B cell (primary cell): ENCODE data around the gene IL15. TPM values are rescaled to one million over a fixed set of nuclear protein-coding genes. Genes with fewer than 3 reads are reported as not detected.

Experiments
- ATAC-seq: fragments of 200-7000 bp; cut with Tn5 transposase; one replicate; pipeline ENCODE4 v1.10.0; 2021; ENCODE audit warnings: low read depth, mild to moderate bottlenecking, moderate number of reproducible peaks, moderate library complexity
- CTCF ChIA-PET: fragments of 350-600 bp; sonication (Branson Sonifier 250); formaldehyde crosslinking; loops from one replicate; lab custom pipeline; 2021; ENCODE audit warnings: antibody characterized with exemption, inconsistent platforms; lab: Charles Lee
- POLR2A ChIA-PET: fragments of 350-600 bp; sonication (Branson Sonifier 250); formaldehyde crosslinking; loops from one replicate; lab custom pipeline; 2021; ENCODE audit warnings: antibody characterized with exemption; lab: Charles Lee
- DNase-seq: peaks from one replicate; pipeline ENCODE4 v3.0.0; 2013
- H2AFZ ChIP-seq: 2 replicates; pipeline ENCODE4 v1.6.1; 2012; ENCODE audit warnings: mild to moderate bottlenecking, low read depth, low read length; ENCODE audit not compliant: insufficient read depth, poor library complexity, severe bottlenecking
- H3K27ac ChIP-seq, 2 donors: 1 replicate in 1 of 2; 2 replicates in 1 of 2; pipeline ENCODE4 v1.5.1; 2012 to 2013; ENCODE audit warnings: low read length in 2 of 2, mild to moderate bottlenecking in 2 of 2, moderate library complexity in 1 of 2
- H3K27me3 ChIP-seq, 4 experiments: fragments of 200-600 bp in 1 of 4; sonication (generic) in 1 of 4; replicated peaks in 1 of 4; 1 replicate in 2 of 4; 2 replicates in 2 of 4; pipeline versions ENCODE4 v1.6.1 to v1.7.0; 2013 to 2016; ENCODE audit warnings: low read length in 3 of 4, mild to moderate bottlenecking in 2 of 4, mixed read lengths in 1 of 4, moderate library complexity in 1 of 4; ENCODE audit not compliant: insufficient read depth in 4 of 4, control insufficient read depth in 3 of 4; ENCODE audit errors: control extremely low read depth in 1 of 4
- H3K36me3 ChIP-seq, 2 experiments: replicated peaks in 1 of 2; 1 replicate in 1 of 2; 2 replicates in 1 of 2; pipeline versions ENCODE4 v1.6.1 to v1.7.1; 2013; ENCODE audit warnings: low read length in 1 of 2; ENCODE audit not compliant: insufficient read depth in 2 of 2, control insufficient read depth in 1 of 2; ENCODE audit errors: control extremely low read depth in 1 of 2, extremely low read depth in 1 of 2
- H3K4me1 ChIP-seq, 2 donors: fragments of 200-600 bp in 1 of 2; sonication (generic) in 1 of 2; 1 replicate in 1 of 2; 2 replicates in 1 of 2; pipeline versions ENCODE4 v1.5.1 to v1.6.1; 2013 to 2017; ENCODE audit warnings: low read length in 2 of 2; ENCODE audit not compliant: control insufficient read depth in 2 of 2, insufficient read depth in 2 of 2
- H3K4me2 ChIP-seq: replicated peaks from 2 replicates; pipeline ENCODE3; 2012; ENCODE audit warnings: mild to moderate bottlenecking, low read depth, low read length; ENCODE audit not compliant: poor library complexity, severe bottlenecking
- H3K4me3 ChIP-seq, 5 experiments: fragments of 200-600 bp in 1 of 5; sonication (generic) in 1 of 5; 1 replicate in 3 of 5; 2 replicates in 2 of 5; pipeline versions ENCODE4 v1.5.1 to v1.7.0; 2011 to 2016; ENCODE audit warnings: low read length in 4 of 5, mild to moderate bottlenecking in 4 of 5, low read depth in 2 of 5, control low read depth in 1 of 5, moderate library complexity in 1 of 5; ENCODE audit not compliant: insufficient read depth in 1 of 5; ENCODE audit errors: control extremely low read depth in 1 of 5, extremely low read depth in 1 of 5
- H3K79me2 ChIP-seq: fragments of 200-600 bp; sonication (generic); one replicate; pipeline ENCODE4 v1.6.0; 2016; ENCODE audit warnings: low read length; ENCODE audit not compliant: control insufficient read depth, insufficient read depth
- H3K9ac ChIP-seq: fragments of 200-600 bp; sonication (generic); 2 replicates; pipeline ENCODE4 v1.6.1; 2017; ENCODE audit warnings: mild to moderate bottlenecking, low read length, moderate library complexity
- H3K9me3 ChIP-seq, 3 donors: one replicate each; pipeline versions ENCODE4 v1.6.1 to v1.7.1; 2013; ENCODE audit warnings: low read length in 2 of 3; ENCODE audit not compliant: control insufficient read depth in 2 of 3, insufficient read depth in 1 of 3; ENCODE audit errors: control extremely low read depth in 1 of 3
- H4K20me1 ChIP-seq: 2 replicates; pipeline ENCODE4 v1.6.0; 2012; ENCODE audit warnings: mild to moderate bottlenecking, low read length; ENCODE audit not compliant: insufficient read depth, control insufficient read depth, poor library complexity, severe bottlenecking
- H3K27ac Mint-ChIP-seq: one replicate; pipeline ENCODE4 v1.8.0; 2021; ENCODE audit warnings: mixed read lengths
- H3K27me3 Mint-ChIP-seq: one replicate; pipeline ENCODE4 v1.8.0; 2021; ENCODE audit warnings: mixed read lengths
- H3K4me1 Mint-ChIP-seq: one replicate; pipeline ENCODE4 v1.8.0; 2021; ENCODE audit warnings: mixed read lengths
- H3K4me3 Mint-ChIP-seq: one replicate; pipeline ENCODE4 v1.8.0; 2021; ENCODE audit warnings: mixed read lengths
- H3K9me3 Mint-ChIP-seq: one replicate; pipeline ENCODE4 v1.8.0; 2022; ENCODE audit warnings: mixed read lengths; ENCODE audit not compliant: insufficient read depth
- EZH2 ChIP-seq: IDR thresholded peaks from 2 replicates; pipeline ENCODE4 v1.6.1; 2012; ENCODE audit warnings: borderline replicate concordance, low read depth, mild to moderate bottlenecking, moderate library complexity, low read length; ENCODE audit not compliant: insufficient read depth, poor library complexity, severe bottlenecking
- WGBS: methylation state at CpG from one replicate; pipeline ENCODE4 v1.1.5; 2013; ENCODE audit warnings: missing lambda C conversion rate; ENCODE audit not compliant: insufficient coverage; 5-methylcytosine and 5-hydroxymethylcytosine counted together
- intact Hi-C: fragments of 100-400 bp; cut with micrococcal nuclease; formaldehyde crosslinking; loops from one replicate; pipeline ENCODE4 v1.10.0; 2022
- polyA plus RNA-seq: library from polyadenylated mRNA; depleted of rRNA; stranded (reverse); fragments of >200 nt; gene quantifications from 2 replicates; pipeline ENCODE4 v1.2.3, GENCODE V29; 2012
- total RNA-seq, 2 donors: library from RNA; stranded (reverse); fragments of 120-200 nt in 1 of 2; gene quantifications; 1 replicate in 1 of 2; 2 replicates in 1 of 2; pipeline versions ENCODE4 v1.2.3 to v1.2.4, GENCODE V29; 2013 to 2022
- TF ChIP-seq, protein P1 (sequence below): fragments of 200-600 bp; IDR thresholded peaks from one replicate; pipeline ENCODE4 v1.8.0; 2022; ENCODE audit warnings: antibody characterized with exemption, mild to moderate bottlenecking

Gene IL15
- total and polyA plus RNA-seq, 2 donors (not counting 1 experiment from before 2014, with no cell fraction given) = 6.1 to 11.5 TPM

GRCh38 chr4:141702472-141703182, 66.2 kb downstream of the IL15 start:
- ChIA-PET CTCF (interaction anchor here (1.0 to 1.2 kb wide), 2 partner anchors 10 to 355 kb away, joined by 3 read pairs; no protein-coding TSS in a partner anchor), POLR2A (no interaction called here)
- peaks cover 2 to 7% (median 2%) of the 10 kb centered on the region in 3 donors for H3K9me3 ChIP-seq
- Mint-ChIP-seq H3K4me3 (no peak overlapping the region), H3K4me1 (peaks cover 23% of the 10 kb centered on the region), H3K27me3 (no peaks in the 10 kb centered on the region), H3K9me3 (peaks cover 7% of the 10 kb centered on the region), H3K27ac (no peak overlapping the region)
- H3K9ac ChIP-seq = no peak overlapping the region
- no peaks in the 10 kb centered on the region for H3K27me3 ChIP-seq
- H3K4me3 ChIP-seq = no peak overlapping the region
- no peak for ATAC-seq
- intact Hi-C loops = no loop called here
- no peaks in the 10 kb centered on the region for H4K20me1 ChIP-seq
- peaks cover 2 to 24% of the 10 kb centered on the region in 2 donors for H3K4me1 ChIP-seq
- TF ChIP-seq, protein P1, sequence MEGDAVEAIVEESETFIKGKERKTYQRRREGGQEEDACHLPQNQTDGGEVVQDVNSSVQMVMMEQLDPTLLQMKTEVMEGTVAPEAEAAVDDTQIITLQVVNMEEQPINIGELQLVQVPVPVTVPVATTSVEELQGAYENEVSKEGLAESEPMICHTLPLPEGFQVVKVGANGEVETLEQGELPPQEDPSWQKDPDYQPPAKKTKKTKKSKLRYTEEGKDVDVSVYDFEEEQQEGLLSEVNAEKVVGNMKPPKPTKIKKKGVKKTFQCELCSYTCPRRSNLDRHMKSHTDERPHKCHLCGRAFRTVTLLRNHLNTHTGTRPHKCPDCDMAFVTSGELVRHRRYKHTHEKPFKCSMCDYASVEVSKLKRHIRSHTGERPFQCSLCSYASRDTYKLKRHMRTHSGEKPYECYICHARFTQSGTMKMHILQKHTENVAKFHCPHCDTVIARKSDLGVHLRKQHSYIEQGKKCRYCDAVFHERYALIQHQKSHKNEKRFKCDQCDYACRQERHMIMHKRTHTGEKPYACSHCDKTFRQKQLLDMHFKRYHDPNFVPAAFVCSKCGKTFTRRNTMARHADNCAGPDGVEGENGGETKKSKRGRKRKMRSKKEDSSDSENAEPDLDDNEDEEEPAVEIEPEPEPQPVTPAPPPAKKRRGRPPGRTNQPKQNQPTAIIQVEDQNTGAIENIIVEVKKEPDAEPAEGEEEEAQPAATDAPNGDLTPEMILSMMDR = no peak
- no peak for TF ChIP-seq EZH2
- no peak overlapping the region for H2AFZ ChIP-seq
- H3K4me2 ChIP-seq = no peak overlapping the region
- no peak for DNase-seq
- peaks cover 3% of the 10 kb centered on the region for H3K79me2 ChIP-seq
- 96% methylated on average over 3 of the region's 3 CpGs for WGBS
- H3K27ac ChIP-seq = no peak overlapping the region
- H3K36me3 ChIP-seq = no peaks in the 10 kb centered on the region

DNA sequence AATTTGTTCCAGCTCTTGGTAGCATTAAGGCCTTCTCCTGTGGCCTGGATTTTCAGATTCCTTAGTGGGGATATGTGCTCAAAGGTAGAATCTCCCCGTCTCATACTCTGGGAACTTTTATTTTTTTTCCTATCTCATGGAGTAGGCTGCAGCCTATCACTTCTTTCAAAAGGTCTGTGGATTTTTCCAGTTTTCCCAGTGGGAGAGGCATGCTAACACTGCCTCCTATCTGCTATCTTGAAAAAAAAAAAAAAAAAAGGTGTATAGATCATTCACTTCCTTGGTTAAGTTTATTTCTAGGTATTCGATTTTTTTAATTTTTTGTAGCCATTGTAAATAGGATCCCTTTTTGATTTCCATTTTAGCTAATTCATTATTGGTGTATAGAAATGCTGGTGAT, 67.1 kb downstream of the IL15 start:
- Histone ChIP-seq H3K27me3 (no peaks in the 10 kb centered on the region), H3K9me3 (peaks cover 2 to 9% (median 7%) of the 10 kb centered on the region in 3 donors), H2AFZ (no peak overlapping the region), H3K4me1 (peaks cover 2 to 24% of the 10 kb centered on the region in 2 donors), H4K20me1 (no peaks in the 10 kb centered on the region), H3K4me2 (no peak overlapping the region), H3K79me2 (peaks cover 12% of the 10 kb centered on the region), H3K27ac (no peak overlapping the region), H3K4me3 (no peak overlapping the region), H3K9ac (no peak overlapping the region), H3K36me3 (no peaks in the 10 kb centered on the region)
- DNase-seq (no peak), ATAC-seq (no peak)
- Mint-ChIP-seq H3K27me3 (no peaks in the 10 kb centered on the region), H3K4me1 (peaks cover 26% of the 10 kb centered on the region), H3K9me3 (peaks cover 6% of the 10 kb centered on the region), H3K27ac (no peak overlapping the region), H3K4me3 (no peak overlapping the region)
- TF ChIP-seq, protein P1 = no peak
- TF ChIP-seq EZH2 = no peak
- POLR2A ChIA-PET = no interaction called here
- intact Hi-C loops = no loop called here
- CTCF ChIA-PET = interaction anchor here (1.0 kb wide), 1 partner anchor 356 kb away, joined by 3 read pairs; no protein-coding TSS in a partner anchor
- no CpG with 5 or more reads among the region's 2 CpGs for WGBS
